ENCODE results near the gene GMPS. TPM values are rescaled to one million over a fixed set of nuclear protein-coding genes. Genes with fewer than 3 reads are reported as not detected.

GMPS gene
- total and polyA plus RNA-seq, 2 of the 13 experiments (the other 11 are each of a cell fraction or from before 2014, with no cell fraction given), result 29.6 to 85.5 TPM

- TF ChIP-seq MAFK (conservative IDR thresholded peaks at IDR 0.05 in 1 of 2, IDR thresholded peaks at IDR 0.05 in 1 of 2; ENCODE audit: low read length in 2 of 2) (peak in 1 of 2 experiments; percentile 73; a peak in 2 of 4 replicates), MAFF (IDR thresholded peaks at IDR 0.05; ENCODE audit: low read depth, low read length) (peak; percentile 34; the same call in 1 of the 2 replicates), ZNF614 (CRISPR knock-in tag; IDR thresholded peaks at IDR 0.05; ENCODE audit: borderline replicate concordance) (no peak), HOXA7 (CRISPR knock-in tag; IDR thresholded peaks at IDR 0.05) (no peak), KAT2B (IDR thresholded peaks at IDR 0.05; ENCODE audit: borderline replicate concordance, low read depth, low read length) (no peak), SOX5 (CRISPR knock-in tag; IDR thresholded peaks at IDR 0.05; ENCODE audit: borderline replicate concordance) (no peak), ZNF460 (CRISPR knock-in tag; IDR thresholded peaks at IDR 0.05; ENCODE audit: borderline replicate concordance) (no peak), AHDC1 (CRISPR knock-in tag; IDR thresholded peaks at IDR 0.05; ENCODE audit: borderline replicate concordance) (no peak)
- TF ChIP-seq, protein P1, sequence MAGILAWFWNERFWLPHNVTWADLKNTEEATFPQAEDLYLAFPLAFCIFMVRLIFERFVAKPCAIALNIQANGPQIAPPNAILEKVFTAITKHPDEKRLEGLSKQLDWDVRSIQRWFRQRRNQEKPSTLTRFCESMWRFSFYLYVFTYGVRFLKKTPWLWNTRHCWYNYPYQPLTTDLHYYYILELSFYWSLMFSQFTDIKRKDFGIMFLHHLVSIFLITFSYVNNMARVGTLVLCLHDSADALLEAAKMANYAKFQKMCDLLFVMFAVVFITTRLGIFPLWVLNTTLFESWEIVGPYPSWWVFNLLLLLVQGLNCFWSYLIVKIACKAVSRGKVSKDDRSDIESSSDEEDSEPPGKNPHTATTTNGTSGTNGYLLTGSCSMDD (CRISPR knock-in tag; IDR thresholded peaks at IDR 0.05), result no peak
- TF ChIP-seq, protein P2, sequence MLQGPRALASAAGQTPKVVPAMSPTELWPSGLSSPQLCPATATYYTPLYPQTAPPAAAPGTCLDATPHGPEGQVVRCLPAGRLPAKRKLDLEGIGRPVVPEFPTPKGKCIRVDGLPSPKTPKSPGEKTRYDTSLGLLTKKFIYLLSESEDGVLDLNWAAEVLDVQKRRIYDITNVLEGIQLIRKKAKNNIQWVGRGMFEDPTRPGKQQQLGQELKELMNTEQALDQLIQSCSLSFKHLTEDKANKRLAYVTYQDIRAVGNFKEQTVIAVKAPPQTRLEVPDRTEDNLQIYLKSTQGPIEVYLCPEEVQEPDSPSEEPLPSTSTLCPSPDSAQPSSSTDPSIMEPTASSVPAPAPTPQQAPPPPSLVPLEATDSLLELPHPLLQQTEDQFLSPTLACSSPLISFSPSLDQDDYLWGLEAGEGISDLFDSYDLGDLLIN (CRISPR knock-in tag; IDR thresholded peaks at IDR 0.05; ENCODE audit: borderline replicate concordance), result no peak
- no TSS peak for BruUV-seq (replicated peaks)
- Histone ChIP-seq H3K4me3 (replicated peaks in 1 of 3; ENCODE audit: insufficient read depth in 1 of 3, low read depth in 2 of 3, low read length in 3 of 3) (no peak overlapping the region), H3K79me2 (ENCODE audit: insufficient read depth, low read length) (no peaks in the 10 kb centered on the region), H3K27ac (ENCODE audit: extremely low read length, insufficient read depth, low read length) (no peak overlapping the region), H3K9ac (ENCODE audit: insufficient read depth, low read depth, low read length) (no peak overlapping the region), H4K20me1 (ENCODE audit: insufficient read depth, low read length) (no peaks in the 10 kb centered on the region), H3K27me3 (ENCODE audit: control insufficient read depth in 1 of 2, insufficient read depth in 2 of 2, low read length in 2 of 2) (no peaks in the 10 kb centered on the region), H3K4me2 (ENCODE audit: low read depth, low read length) (no peak overlapping the region), H3K4me1 (ENCODE audit: insufficient read depth, low read length) (no peaks in the 10 kb centered on the region), H3K36me3 (replicated peaks in 1 of 2; ENCODE audit: control insufficient read depth in 1 of 2, insufficient read depth in 2 of 2, low read length in 2 of 2) (peaks cover 4 to 83% of the 10 kb centered on the region in 2 experiments), H2AFZ (ENCODE audit: low read length) (no peak overlapping the region), H3K9me3 (ENCODE audit: low read length) (no peaks in the 10 kb centered on the region)
- in situ Hi-C loops (cut with HindIII; ENCODE audit: extremely low pct_ligation_motif_present, low pct_unique_long_range_greater_than_20kb) (no loop called here), intact Hi-C loops (cut with micrococcal nuclease; ENCODE audit: unreplicated experiment) (no loop called here)
- ATAC-seq (no peak), DNase-seq (ENCODE audit: low spot score) (no peak), FAIRE-seq (no peak)
- ChIA-PET CTCF (ENCODE audit: low intra/inter-chr PET ratio, low total read pairs) (no interaction called here), POLR2A (no interaction called here)
These were observed 38.2 kb downstream of the GMPS start for GRCh38 chr3:155908605-155909004.
